Dedifferentiated amniotic fluid mesenchymal stem cell (primary cell): Measurements from ENCODE around the gene RSKR.
"Not testable (repeated sequence)": the region's sequence is repeated elsewhere in the genome, so short reads cannot be mapped to it uniquely, and the experiment has no call there.

Experiments used
- DNase-seq: peaks from one replicate; pipeline ENCODE4 v3.0.0-alpha.2; 2016; ENCODE audit errors: extremely low spot score

RSKR gene

DNA sequence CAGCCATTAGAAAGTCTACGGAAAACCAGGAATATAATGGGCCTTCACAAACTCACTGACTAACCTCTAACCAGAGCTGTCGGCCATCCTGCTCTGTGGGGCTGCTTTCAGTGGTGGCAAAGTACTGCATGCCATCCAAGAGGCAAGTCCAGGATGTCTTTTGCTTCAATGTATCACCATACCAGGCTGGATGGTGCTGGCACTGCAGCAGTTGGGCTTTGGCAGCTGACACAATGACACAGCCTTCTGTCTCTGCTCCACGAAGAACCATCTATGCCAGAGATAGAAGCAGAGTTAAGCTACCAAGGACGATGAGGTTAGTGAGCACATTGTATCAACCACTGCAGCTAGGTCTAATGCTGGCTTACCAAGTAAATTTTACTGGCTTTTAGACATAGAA is 9.7 kb upstream of the RSKR start:
- DNase-seq, result no peak

DNA sequence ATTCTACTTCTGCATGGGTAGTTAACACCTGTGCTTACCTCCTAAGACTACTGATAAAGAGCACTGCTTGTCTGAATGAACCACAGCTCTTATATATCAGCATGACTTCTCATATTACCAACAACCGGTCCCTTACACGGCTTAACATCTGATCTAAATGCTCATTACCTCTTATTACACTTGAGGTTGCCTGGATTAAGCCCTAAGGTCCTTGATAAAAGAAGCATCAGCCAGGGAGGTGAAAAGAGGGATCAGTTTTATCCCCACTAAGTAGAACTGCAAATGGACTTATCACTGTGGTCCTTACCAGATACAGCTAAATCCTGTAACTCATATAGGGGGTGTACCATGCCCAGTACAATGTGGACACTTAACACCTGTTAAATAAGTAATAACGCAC is 8.2 kb upstream of the RSKR start:
- no peak for DNase-seq

DNA sequence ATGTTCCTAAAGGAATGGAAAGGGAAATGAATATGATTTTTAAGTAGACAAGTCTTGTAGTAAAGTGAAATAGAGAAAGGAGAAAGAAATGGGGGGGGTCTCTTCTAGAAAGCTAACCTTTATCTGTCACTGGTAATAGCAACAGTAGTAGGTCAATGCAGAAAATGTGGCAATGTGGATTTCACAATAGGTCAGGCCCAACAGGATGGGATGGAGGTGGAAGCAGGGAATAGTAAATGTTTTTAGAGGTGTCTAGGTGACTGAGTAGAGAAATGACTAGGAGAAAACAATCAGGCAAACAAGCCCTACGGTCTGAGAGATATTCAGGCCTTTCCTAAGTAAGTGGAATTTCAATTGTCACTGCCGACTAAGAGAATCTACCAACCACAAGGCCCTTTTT is 6.0 kb upstream of the RSKR start:
- DNase-seq, result no peak

DNA sequence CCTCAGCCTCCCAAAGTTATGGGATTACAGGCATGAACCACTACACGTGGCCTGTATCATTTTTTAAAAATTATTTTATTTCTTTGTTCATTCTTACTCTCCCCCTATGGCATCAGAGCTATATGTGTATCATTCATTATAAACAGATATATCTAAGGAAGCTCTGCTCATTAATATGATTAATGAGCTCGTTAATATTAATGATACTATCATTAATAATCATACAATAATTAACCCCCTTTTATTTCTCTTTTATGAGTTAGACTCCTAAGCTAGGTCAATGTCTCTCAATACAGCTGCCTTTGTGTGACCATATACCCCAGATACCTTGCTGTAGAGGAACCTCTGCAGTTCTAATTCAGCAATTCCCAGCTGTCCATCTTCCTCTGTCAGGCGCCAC is 4.5 kb upstream of the RSKR start:
- DNase-seq, result no peak

DNA sequence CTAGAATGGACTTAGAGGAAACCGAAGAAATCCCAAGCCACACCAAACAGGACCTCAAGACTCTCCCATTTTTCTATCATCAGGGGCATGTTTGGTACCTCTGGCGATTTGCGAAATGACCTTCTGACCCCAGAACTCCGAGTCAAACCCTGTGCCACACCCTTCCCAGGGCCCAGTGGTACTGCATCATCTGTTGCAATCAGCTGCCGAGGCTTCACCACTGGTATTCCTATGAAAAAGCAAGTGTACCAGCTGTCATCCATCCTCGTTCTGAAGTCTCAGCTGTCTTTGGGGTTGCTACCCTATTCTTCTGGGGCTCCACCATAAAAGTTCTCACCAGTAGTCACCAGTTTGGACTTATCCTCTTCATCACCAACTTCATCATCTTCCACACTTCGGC is 2.3 kb upstream of the RSKR start:
- no peak for DNase-seq

DNA sequence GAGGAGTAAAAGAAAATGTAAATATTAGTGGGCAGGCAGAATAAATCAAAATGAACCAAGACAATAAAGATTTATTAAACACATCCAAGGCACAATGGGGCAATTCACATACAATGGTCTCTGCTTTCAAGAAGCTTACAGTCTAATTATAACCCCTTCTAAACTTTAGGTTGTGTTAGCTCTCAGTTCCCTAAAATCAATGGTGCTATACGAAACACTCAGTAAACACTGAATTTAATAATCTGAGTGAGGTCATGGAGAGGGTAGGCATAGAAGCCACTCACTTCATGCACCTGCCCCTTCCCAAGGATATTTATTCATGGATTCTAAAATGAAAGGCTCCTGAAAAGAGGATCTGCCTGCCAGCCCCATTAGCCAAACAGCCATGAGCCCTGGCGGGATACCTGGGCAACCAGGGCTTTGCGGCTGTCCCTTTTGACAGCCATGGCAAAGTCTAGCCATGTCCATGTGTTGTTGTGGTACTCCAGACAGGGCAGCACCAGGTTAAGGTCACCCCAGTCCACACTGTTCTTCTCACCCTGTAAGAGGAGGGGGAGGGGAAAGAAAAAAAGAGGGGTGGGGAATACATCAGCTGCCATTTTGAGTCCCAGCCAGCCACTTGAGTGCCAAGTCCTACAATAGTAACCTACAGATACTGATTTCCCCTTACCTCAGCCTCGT is 1.4 kb upstream of the RSKR start:
- DNase-seq, result no peak

DNA sequence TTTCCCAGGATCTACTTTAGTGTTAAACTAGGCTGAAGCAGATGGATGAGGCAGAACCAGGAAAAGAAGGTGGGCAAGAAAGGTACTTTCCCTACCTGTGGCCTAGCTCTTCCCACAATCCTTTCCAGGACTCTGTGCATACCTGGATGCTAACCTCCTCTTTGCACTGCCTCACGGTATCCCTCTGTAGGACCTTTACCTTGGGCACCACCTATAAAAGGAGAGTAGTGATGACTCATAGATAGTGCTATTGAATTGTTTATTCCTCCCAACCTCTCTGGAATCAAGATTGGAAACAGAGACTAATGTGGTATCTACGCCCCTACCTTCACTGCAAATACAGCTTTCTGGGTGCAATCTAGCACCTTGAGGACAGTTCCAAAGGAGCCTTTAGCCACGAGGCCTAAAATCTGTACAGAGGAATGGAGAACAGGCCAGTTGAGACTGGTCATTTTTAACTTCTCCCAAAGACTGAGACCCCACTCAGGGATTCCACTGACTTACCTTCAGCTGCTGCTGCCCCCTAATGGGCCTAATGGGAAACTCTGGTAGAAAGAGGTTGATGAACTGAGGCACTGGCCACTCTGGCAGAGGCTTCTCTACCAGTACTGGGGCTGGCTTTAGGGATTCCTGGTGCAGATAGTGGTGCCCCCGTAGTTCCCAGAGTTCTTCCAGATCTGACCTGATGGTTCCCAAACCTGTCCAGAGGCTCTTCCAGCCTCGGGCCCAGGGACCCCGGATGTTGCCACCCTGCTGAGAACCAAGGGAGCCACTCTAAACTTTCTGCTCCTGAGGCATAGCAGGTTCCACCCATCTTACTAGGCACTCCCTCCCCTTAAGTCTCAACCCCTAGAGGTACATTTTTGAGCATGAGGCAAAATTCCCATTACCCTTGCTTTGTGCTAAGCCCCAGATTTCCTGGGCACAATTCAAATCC is 781 bp downstream of the RSKR start:
- DNase-seq, result no peak

DNA sequence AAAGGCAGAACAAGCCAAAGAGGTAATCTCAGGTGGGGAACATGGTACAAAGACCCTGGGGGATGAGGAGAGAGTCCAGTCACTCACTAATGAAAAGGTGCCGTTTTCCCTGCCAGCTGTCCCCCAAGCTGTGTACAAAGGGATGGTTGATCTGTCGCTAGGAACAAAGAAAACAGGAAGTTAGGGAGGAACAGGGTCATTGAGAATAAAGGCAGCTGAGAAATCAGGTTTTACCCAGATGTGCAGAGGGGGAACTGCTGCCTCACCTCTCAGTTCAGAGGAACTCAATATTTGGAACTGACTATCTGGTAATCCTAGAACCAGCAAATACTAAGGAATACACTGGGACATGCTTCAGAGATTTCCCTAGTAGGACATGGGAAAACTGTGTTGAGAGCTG is 1.5 kb downstream of the RSKR start:
- DNase-seq, result no peak

DNA sequence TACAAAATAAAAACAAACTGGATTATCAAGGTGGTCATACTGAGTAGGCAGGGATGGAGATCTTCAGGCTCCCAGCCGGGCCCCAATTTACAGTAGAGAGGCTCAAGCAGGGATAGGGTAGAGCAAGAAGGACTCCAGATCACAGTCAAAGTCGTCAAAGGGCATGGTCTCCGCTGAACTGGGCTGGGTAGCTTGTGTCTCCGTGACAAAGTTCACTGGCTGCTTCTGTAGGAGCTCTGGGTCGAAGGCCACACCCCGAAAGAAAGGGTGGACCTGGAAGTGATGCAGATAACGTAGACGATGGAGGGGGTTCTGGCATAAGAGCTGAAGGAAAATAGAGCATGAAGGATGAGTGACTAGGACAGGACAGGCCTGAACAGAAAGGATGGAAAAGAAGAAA is 3.6 kb downstream of the RSKR start:
- no peak for DNase-seq

DNA sequence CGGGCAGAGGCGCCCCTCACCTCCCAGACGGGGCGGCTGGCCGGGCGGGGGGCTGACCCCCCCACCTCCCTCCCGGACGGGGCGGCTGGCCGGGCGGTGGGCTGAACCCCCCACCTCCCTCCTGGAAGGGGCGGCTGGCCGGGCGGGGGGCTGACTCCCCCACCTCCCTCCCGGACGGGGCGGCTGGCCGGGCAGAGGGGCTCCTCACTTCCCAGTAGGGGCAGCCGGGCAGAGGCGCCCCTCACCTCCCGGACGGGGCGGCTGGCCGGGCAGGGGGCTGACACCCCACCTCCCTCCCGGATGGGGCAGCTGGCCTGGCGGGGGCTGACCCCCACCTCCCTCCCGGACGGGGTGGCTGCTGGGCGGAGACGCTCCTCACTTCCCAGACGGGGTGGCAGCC is 10.0 kb downstream of the RSKR start:
- not testable (repeated sequence) for DNase-seq

DNA sequence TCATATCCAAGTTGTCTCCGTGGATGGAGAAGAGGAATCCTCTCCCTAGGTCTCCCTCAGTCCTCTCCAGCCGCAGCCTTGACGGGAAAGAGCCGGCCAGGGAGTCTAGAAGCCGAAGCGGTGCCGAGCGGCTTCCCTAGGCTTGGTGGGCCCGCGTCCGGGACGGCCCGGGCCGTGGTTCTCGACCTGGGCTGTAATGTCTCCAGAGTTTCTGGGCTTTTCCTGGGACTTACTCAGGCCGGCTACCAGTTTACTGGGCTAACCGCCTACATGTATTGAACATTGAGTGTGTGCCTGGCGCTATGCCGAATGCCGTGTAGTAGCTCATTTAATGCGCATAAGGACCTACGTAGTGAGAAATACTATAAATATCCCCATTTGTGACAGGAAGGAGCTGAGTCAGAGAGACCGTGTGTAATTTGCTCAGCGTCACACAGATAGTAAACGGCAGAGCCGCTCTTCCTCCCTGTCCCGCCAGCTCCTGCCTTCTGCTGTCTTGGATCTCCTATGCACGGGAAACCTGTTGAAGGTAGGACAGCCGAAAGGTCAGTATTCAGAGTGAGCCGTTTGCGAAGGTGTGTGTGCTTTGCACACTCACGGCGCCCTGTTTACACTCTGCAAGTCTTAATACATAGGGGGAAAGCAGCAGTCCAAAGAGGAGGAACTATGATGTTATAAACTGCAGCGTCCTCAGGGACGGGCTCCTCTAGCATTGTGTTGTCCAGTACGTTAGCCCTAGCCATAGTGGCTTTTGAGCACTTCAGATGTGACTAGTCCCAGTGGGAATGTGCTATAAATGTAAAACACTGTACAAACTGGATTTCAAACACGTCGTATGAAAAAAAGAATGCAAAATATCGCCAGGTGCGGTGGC is 14.4 kb downstream of the RSKR start:
- DNase-seq, result peak; percentile 74

DNA sequence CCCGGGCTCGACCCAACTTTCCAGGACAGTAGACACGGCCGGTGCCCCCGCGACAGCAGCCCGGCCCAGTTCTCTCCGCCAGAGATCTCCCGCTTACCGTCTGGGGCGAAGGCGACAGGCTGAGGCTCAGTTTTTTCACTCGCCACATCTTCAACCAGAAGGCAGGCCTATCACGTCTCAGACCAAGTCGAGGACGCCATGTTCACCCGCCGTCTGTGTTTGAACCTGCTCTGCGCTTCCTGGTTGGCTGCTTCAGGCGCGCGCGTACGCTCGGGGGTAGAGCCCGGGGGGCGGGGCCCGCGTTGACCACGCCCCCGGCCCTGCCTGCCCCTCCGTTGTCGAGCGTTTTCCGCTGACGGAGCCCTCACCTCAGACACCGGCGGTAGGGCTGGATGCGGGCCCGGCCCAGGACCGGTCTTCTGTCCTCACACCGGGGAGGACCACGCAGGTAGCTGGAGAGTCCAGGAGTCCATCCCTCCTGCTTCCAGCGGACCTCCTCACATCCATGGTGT is 15.1 kb downstream of the RSKR start, which contains the start of gene SPAG5:
SPAG5 (minus strand) TSS at position 227 of the 512 bp plus-strand sequence; CDS start at position 148, 79 bp downstream.
- DNase-seq, result peak; percentile 86

DNA sequence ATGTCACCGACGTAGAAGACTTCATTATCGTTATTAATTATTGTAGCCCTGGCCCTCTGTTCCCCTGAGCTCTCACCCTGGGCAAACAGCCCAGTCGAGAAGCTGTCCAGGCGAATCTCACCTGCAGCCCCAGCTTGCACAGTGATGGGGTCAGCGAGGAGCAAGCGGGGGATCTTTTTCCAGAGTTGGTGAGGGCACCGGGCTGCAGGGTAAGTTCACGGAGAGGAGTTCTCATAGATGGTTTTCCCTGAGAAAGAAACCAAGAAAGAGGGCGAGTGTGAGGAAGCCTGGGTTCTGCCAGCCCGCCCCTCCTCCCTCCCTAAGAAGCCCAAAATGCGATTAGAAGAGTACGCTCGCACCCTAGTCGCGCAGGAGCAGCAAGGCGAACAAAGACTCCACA is 15.6 kb downstream of the RSKR start:
- no peak for DNase-seq

DNA sequence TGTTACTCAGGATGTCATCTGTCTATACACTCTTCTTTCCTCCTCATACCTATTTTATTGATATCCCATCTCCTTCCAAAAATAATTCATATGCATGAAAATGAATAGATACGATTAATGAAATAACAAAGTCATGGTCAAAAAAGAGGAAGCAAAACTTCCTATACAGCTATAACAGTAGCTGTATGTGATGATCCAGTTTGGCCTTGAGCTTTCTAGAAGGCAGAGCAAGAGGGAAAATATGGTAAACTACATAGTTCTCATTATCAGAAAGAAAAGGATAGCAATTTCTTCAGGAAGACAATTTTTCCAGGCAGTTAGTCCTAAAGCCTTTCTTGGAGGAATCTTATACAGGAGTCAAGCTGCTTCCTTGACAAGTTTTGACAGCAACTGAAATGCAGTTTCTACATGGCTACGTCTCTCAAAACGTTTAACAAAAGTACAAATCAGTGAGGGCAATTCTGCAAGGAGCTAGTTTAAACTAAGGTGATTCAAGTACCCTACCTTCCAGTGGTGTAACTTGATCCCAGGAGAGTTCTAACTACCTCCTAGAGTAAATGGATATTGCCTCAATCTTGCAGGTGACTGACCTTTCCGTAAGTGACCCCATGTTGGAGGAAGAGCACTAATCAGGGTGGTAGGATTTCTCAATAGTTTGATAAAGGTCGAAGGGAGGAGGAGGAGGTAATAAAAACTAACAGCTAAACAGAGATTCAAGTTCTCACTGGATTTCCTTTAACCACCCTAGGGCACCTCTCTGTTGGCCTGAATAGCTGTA is 16.2 kb downstream of the RSKR start:
- DNase-seq, result no peak

DNA sequence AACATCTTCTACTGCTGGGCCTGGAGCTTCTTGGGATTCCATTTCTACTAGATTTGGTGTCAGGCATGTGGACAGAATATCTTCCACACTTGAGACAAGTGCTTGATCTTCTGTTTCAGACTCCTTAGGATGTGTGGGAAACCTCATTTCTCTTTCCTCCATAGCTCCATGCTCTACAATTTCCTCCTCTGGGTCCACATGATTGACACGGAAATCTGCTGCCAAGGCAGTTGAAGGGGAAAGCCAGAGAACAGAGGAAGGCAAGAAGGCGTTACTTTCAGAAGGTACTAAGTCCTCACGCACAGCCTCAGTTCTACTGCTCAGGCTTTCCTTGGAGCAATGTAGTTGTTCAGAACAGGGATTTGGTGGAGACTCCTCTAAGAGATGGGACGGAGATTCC is 21.7 kb downstream of the RSKR start:
- no peak for DNase-seq

DNA sequence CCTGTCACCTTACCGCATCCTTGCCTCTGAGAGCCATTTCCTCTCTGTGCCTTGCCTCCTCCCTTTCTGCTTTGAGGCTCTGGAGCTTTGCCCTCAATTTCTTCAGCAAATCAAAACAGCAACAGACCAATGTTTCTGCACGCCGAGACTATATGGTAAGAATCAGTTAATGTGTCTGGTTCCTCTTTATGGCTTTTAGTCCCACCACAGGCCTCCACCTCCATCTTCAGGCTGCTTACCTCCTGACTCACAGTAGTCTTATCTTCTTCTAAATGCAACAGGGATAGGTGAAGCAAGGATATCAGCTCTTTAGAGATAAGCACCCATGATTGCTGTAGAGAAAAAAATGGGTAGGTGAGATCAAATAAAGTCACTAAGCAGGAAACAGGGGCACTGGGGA is 28.1 kb downstream of the RSKR start:
- DNase-seq, result no peak

DNA sequence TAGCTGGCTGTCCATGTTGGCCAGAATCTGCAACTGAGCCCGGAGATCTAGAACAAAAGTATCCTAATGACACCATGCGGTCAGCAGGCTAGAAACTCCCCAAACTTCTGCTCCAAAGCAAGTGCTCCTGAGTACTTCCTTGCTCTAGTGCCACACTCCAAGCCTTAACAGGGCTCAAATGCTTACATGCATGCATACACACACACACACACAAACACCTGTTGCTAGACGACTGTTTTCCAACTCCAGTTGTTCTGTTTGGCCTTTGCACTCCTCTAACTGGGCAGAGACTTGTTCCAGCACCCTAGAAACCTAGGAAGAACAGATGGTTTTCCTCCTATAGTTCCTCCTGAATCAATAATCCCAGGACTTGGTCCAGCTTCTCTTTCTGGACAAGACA is 29.6 kb downstream of the RSKR start:
- DNase-seq, result no peak

DNA sequence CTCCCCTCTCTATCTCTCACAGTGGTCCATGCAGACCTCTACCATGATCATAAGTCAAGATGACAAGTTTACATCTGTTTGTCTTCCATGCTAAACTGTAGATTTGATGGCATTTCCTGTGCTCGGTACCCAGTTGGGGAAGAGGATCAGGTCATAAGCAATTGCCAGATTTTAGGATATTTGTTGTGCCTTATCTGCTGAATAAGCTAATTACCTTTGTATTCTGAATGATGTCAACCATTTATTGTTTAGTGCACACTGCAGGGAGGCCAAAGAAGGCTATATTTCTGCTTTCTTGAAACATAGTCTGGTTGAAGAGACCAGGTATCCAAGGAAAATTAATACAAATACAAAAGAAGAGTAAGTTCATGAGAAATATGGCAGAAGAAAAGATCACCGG is 31.5 kb downstream of the RSKR start:
- no peak for DNase-seq

DNA sequence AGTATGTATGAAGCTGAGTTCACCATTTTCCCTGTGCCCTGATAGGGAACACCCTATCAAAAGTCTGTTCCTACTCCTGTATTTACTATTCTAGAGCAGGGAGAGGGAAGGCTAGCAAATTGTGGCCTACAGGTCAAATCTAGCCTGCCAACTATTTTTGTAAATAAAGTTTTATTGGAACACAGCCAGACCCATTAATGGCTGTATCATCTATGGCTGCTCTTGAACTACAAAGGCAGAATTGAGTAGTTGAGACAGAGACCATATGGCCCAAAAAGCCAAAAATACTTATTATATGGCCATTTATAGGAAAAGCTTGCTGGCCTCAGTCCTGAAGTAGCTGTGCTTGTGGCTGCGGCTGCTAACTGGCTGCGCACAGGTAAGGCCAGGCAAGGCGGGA is 33.0 kb downstream of the RSKR start:
- no peak for DNase-seq

DNA sequence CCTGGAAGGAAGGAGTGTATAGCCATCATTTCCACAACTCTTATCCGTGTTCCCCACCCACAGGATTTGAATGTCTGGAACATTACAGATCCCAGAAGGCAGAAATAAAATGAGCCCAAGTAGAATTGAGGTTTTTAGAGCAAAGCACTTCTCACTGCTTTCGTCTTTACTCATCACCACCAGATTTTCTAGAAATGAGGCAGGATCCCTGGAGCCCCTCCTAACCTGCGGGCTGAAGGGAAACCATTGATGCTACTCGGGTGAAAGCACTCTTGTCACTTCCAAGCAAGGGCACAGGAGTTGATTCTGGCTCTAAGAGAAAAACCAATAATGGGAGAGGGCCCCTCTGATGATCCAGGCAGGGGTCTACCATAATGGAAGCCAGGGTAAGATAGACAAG is 34.5 kb downstream of the RSKR start:
- no peak for DNase-seq
